HG03039 (cell line): ENCODE data around the gene MYBPC2.

ENCODE experiments used
- ATAC-seq: cut with Tn5 transposase; IDR thresholded peaks from one replicate; pipeline ENCODE4 v1.9.1; 2021; ENCODE audit warnings: mild to moderate bottlenecking, moderate library complexity; ENCODE audit not compliant: unreplicated experiment

The MYBPC2 gene

GRCh38 chr19:50478901-50479715 lies 46.4 kb downstream of the MYBPC2 start:
- no peak for ATAC-seq

DNA sequence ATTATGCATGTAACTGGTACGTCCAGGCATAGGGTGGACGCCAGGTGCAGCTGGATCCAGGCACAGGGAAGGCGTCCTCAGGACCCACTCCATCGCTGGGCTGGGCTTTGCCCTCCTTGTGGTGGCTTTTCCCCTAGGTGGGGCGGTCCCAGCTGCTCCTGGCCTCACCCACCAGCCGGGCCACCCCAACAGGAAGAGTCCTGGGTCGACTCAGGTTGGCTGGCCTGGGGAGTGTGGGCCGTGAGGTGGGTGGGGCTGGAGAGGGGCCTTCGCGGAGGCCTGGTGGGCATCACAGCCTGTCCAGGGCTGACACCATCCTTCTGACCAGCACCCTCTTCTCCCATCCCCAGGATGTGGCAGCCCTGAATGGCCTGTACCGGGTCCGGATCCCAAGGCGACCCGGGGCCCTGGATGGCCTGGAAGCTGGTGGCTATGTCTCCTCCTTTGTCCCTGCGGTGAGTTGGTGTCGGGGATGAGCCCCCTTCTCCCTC lies 47.1 kb downstream of the MYBPC2 start:
- ATAC-seq: no peak

- ATAC-seq: no peak
Observed at GRCh38 chr19:50480281-50481111, 47.8 kb downstream of the MYBPC2 start.

GRCh38 chr19:50481351-50482149 lies 48.9 kb downstream of the MYBPC2 start:
- no peak for ATAC-seq

DNA sequence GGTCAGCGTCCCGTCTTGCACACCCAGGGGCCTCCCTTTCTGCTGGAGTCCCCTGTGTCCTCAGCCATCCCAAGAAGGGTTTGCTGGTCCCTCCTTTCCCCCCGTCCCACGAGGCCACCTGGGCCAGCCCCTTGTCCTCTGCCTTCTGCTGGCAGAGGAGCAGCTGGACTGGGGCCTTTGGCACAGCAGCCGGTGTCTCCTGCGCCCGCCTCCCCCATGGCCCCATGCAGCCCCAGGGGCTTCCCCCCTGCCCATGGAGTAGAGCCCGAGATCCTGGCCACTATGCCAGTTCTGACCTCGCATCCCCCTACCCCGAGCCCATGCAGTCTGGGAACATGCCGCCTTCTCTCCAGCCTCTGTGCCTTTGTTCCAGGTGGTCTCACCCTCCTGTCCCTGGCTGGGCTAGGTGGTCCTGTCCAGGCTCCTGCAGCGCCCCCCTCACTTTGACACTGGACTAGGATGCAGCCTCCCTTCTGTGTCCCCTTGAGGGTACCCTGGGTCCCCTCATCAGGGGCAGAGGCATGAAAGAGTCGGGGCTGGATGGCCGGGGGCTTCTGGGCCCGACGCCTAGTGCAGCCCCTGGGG lies 49.7 kb downstream of the MYBPC2 start:
- ATAC-seq: no peak

GRCh38 chr19:50482916-50483315 lies 50.2 kb downstream of the MYBPC2 start:
- no peak for ATAC-seq

DNA sequence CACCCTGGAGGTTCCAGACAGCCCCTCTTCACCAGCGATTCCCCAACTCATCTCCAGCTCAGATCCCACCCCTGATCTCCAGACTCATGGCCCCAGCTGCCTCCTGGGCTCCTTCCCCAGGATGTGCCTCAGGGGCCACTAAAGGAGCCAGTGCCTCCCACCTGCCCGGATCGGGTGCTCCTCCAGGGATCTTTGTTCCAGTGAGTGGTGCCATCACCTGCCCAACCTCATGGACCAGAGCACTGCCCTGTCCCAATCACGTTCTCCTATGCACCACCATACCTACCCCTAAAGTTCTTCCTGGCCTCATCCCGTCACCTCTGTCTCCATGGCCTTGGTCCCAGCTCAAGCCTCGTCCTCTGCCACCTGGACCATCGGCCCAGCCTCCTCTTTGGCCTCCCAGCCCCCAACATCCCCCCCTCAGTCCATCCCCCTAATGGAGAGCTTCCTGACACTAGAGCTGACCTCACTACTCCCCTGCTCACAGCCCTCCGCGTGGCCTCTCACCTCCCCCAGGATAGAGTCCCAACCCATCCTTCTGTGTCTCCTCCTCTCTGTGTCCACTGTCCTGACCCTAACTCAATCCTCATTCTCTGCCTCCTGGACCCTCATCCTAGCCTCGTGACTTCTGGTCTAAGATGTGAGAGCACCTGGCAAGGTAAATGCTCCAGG lies 52.7 kb downstream of the MYBPC2 start:
- ATAC-seq: no peak

DNA sequence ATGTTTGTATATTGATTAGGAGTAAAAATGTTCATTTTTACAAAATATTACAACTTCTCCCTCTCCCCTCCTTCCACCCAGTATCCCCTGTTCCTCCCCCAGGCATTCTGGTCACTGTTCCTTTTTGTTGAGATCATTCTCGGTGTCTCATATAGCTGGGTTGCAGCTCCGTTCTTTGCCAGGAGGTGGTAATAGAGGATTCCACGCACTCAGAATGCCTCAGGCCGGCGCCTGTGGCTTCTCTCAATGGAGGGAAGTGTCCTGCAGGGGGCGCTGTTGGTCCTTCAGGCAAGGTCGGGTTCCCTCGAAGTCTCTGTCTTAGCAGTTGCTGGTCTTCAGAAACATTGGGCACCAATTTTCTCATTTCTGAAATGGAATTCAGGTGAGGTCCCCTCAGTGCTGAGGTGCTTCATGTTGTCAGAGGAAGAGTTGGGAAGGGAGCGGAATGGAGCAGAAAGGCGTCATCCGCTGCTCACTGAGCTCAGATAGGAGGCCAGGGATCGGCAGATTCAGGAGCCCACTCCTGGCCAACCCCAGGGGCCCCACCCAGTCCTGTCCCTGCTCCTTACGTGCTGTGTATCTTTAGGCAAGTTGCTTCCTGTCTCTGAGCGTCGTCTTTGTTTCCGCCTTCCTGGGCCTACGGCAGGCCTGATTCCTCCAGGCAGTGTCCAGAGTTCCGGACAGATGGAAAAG lies 54.3 kb downstream of the MYBPC2 start:
- ATAC-seq: no peak

DNA sequence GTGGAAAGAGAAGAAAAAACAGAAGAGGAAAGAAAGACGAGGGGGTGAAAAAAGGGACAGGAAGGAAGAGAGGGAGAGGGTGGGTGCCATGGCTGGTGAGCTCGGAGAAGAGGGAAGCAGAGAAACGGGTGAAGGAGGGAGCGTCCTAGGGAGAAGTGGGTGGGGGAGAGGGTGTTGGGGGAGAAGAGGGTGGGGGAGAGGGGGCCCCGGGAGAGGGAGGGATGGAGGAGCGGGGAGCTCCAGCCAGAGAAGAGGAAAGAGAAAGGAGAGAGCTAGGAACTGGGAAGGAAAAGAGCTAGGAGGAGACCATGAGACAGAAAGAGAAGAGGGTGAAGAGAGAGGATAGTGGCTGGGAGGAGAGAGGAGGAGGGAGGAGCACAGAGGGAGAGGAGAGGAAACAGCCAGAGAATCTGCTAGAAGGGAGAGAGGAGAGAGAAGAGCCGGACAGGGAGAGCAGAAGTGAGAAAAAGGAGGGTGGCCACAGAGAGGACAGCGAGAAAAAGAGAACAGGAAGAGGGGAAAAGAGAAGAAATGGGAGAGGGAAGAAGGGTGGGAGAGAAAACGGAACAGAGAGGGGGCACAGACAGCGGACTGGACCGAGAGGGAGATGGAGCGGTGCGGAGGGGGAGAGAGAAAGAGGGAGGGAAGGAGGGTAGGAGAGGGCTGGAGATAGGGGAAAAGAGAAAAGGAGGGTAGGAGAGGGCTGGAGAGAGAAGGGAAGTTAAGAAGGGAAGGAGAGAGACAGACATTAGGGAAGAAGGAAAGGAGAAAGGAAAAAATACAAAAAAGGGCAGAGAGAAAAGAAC lies 55.9 kb downstream of the MYBPC2 start:
- ATAC-seq: no peak

- no peak for ATAC-seq
Observed at GRCh38 chr19:50489461-50490011, 56.8 kb downstream of the MYBPC2 start.

GRCh38 chr19:50490411-50490811 lies 57.7 kb downstream of the MYBPC2 start:
- no peak for ATAC-seq

GRCh38 chr19:50490991-50491472 lies 58.3 kb downstream of the MYBPC2 start:
- no peak for ATAC-seq

DNA sequence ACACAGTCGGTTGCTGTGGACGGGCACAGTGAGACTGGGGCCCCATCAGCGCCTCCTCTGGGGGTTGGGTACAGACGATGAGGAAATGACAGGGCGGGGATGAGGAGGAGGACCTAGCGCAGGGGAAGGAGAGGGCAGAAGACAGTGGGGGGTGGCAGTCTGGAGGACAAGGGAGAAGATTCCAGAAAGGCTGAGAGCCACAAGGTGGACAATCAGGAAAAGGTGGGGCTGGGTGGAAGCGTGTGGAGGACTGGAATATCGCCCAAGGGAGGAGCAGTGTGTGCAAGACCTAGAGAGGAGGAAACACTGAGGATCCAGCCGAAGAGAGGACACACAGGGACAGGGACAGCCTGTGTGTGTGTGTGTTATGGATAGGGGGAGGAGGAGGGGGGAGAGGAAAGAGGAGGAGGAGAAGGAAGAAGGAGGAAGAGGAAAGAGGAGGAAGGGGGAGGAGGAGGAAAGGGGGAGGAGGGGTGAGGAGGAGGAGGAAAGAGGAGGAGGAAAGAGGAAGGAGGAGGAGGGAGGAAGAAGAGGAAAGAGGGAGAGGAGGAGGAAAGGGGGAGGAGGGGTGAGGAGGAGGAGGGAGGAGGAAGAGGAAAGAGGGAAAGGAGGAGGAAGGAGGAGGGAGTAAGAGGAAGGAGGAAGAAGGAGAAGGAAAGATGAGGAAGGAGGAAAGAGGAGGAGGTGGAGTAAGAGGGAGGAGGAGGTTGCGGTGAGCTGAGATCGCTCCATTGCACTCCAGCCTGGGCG lies 59.8 kb downstream of the MYBPC2 start:
- ATAC-seq: no peak

DNA sequence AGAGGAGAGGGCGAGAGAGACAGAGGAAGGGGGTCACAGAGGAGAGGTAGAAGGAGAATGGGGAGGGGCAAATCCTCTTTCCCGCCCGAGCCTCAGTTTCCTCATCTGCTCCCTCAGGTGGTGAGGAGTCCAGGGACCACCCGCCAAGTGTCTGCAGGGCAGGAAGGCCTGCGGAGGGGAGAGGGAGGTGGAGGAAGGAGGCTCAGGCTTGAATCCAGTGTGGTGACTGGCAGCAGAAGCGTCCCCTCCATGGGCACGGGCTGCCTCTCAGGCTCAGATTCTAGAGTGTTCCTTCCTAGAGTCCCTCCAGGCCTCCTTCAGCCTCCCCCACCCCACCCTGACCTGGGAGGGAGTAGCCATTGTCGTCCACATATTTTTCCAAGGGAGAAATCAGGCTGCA lies 60.5 kb downstream of the MYBPC2 start:
- no peak for ATAC-seq

DNA sequence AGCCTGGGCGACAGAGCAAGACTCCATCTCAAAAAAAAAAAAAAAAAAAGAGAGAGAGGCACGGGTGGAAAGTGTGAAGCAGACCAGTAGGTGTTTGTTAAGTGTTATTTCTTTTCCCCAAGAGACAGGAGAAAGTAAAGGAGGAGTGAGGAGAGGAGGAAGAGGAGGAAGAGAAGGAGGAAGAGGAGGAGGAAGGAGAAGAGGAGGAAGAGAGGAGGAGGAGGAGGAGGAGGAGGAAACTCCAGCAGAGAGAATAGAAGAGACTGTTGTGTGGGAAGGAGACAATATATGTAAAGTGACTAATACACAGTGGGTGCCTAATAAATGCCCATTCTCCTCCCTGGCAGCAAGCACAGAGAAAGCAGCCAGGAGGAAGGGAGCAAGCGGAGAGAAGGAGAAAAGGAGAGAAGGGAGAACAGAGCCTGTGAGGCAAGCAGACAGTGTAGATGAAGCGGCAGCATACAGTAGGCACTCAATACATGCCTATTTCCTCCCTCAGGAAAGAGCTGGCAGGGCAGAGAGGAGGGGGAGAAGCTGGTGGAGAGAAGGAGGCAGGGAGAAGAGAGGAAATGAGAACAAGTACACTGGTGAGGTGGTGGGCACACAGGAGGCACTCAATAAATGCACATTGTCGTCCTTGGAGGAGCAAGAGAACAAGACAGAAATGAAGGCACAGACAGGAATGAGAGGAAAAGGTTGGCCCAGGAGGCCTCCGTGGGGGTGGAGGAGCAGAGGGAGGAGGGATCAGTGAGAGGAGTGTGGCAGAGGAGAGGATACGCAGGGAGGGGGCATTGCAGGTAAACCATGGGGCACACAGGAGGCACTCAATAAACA lies 61.7 kb downstream of the MYBPC2 start:
- ATAC-seq: no peak

DNA sequence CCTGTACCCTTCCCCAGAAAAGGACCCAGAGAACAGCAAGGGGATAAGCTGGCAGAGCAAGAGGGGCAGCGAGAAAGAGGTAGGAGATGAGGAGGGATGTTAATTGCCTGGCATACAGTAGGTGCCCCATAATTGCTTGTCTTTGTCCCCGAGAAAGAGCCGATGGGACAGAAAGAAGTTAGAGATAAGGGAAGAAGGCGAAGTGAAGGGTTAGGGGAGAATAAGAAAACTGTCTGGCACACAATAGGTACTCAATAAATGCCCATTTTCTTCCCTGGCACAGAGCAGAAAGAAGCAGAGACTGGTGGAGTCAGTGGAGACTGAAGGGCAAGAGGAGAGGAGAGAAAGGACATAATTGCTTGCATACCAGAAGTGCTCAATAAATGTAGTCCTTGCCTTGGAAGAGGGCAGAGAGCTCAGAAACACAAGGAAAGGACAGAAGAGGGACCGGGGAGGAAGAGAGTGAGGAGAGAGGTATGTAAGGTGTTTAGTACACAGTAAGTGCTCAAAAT lies 62.4 kb downstream of the MYBPC2 start:
- ATAC-seq: no peak
